Neural cell (in vitro differentiated cells): Measurements from ENCODE around the gene IGFL4.

Source experiments
- EP300 ChIP-seq: fragments of 450-650 bp; conservative IDR thresholded peaks from 2 replicates; pipeline ENCODE4 v1.6.1; 2014; ENCODE audit warnings: antibody characterized with exemption, mild to moderate bottlenecking, moderate library complexity; ENCODE audit not compliant: poor library complexity, severe bottlenecking
- EZH2 ChIP-seq: fragments of 200-600, 300-800 bp; shearing (Covaris generic), sonication (generic); IDR thresholded peaks from 2 replicates; pipeline ENCODE4 v1.6.1; 2014; ENCODE audit warnings: antibody characterized with exemption, low read length, borderline replicate concordance, mild to moderate bottlenecking; ENCODE audit not compliant: insufficient read depth, poor library complexity, severe bottlenecking
- MXI1 ChIP-seq: fragments of 450-650 bp; conservative IDR thresholded peaks from 2 replicates; pipeline ENCODE4 v1.6.1; 2014; ENCODE audit warnings: antibody characterized with exemption, mild to moderate bottlenecking; ENCODE audit not compliant: poor library complexity, severe bottlenecking
- POLR2AphosphoS5 ChIP-seq: IDR thresholded peaks from 2 replicates; pipeline ENCODE4 v1.6.1; 2012
- SMC3 ChIP-seq: fragments of 450-650 bp; conservative IDR thresholded peaks from 2 replicates; pipeline ENCODE4 v1.6.1; 2014; ENCODE audit warnings: antibody characterized with exemption, mild to moderate bottlenecking, moderate library complexity; ENCODE audit not compliant: poor library complexity
- TAF1 ChIP-seq: IDR thresholded peaks from 2 replicates; pipeline ENCODE4 v1.6.1; 2012; ENCODE audit warnings: low read depth
- TF ChIP-seq, protein P1 (sequence below): fragments of 450-650 bp; IDR thresholded peaks from 2 replicates; pipeline ENCODE4 v1.5.1; 2014; ENCODE audit warnings: antibody characterized with exemption, mild to moderate bottlenecking, moderate library complexity; ENCODE audit not compliant: poor library complexity, severe bottlenecking

DNA sequence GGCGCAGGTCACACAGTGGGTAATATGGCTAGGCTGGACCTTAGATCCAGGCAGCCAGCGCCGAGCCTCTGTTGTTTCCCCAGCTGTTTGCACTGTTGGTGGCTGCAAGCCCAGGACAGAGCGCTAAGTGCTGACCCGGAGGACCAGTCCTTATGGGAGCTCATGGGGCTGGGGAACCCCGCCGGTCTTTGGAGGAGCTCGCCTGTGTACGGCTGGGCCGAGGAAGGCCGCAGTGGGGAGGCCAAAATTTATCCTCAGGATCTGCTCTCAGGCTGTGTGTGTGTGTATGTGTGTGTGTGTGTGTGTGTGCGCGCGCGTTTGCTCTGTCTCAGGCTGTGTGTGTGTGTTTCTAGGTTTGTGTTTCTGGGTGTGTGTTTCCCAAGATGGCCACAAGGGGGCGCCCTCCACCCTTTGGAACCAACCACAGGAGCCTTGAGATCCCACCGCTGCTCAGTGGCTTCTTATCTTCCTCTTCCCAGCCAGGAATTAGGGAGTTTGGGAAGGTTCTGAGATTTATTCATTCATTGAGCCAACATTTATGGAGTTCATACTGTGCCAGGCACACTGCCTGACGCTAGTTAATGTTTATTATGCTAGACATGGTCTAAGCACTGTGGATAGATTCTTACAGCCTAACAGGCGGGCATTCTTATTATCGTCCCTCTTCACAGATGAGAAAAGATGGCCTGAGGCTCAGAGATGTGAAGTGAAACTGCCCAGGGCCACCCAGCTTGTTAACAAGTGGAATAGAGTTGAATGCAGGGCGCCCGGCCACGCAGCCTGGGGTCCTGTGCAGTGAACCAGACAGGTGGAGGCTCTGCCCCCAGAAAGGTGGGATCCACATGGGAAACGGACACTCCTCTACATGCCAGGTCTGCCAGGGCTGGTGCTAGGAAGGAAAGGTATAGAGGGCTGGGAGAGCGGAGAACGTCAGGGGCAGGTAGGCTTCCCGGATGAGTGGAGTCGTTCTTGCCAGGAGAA lies 31.0 kb downstream of the IGFL4 start:
- peak; percentile 87 for TF ChIP-seq SMC3
- TF ChIP-seq EP300, result no peak
- TF ChIP-seq, protein P1, sequence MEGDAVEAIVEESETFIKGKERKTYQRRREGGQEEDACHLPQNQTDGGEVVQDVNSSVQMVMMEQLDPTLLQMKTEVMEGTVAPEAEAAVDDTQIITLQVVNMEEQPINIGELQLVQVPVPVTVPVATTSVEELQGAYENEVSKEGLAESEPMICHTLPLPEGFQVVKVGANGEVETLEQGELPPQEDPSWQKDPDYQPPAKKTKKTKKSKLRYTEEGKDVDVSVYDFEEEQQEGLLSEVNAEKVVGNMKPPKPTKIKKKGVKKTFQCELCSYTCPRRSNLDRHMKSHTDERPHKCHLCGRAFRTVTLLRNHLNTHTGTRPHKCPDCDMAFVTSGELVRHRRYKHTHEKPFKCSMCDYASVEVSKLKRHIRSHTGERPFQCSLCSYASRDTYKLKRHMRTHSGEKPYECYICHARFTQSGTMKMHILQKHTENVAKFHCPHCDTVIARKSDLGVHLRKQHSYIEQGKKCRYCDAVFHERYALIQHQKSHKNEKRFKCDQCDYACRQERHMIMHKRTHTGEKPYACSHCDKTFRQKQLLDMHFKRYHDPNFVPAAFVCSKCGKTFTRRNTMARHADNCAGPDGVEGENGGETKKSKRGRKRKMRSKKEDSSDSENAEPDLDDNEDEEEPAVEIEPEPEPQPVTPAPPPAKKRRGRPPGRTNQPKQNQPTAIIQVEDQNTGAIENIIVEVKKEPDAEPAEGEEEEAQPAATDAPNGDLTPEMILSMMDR, result peak; percentile 89
- TF ChIP-seq POLR2AphosphoS5, result no peak
- TF ChIP-seq TAF1, result no peak
- TF ChIP-seq EZH2, result no peak
- peak; percentile 20 for TF ChIP-seq MXI1
